Measurements from ENCODE around the gene C6orf89.
A peak's percentile ranks its signal among the peaks of the same experiment; 100 is the strongest.

C6orf89 gene

DNA sequence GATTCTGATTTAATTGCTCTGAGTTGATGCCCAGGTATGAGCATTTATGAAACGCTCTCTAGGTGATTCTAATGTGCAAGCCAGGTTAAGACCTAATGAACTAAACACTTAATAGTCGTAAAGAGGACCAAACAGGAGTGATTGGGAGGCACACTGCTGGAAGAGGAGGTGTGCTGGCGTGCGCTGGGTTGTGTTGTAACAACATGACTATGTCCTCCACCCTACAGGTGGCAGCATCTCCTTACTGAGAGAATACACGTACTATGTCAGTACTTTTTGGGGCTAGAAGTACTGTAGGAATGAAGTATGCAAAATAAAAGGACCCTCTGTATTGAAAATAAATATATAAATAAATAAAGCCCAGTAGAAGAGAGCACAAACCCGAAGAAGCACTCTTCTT lies 11.9 kb downstream of the C6orf89 start:
- no peak overlapping the region for H3K4me3 ChIP-seq (ENCODE audit: low read depth, low read length)
- DNase-seq (ENCODE audit: low read depth), result peak; percentile 71
- TF ChIP-seq, protein P1, sequence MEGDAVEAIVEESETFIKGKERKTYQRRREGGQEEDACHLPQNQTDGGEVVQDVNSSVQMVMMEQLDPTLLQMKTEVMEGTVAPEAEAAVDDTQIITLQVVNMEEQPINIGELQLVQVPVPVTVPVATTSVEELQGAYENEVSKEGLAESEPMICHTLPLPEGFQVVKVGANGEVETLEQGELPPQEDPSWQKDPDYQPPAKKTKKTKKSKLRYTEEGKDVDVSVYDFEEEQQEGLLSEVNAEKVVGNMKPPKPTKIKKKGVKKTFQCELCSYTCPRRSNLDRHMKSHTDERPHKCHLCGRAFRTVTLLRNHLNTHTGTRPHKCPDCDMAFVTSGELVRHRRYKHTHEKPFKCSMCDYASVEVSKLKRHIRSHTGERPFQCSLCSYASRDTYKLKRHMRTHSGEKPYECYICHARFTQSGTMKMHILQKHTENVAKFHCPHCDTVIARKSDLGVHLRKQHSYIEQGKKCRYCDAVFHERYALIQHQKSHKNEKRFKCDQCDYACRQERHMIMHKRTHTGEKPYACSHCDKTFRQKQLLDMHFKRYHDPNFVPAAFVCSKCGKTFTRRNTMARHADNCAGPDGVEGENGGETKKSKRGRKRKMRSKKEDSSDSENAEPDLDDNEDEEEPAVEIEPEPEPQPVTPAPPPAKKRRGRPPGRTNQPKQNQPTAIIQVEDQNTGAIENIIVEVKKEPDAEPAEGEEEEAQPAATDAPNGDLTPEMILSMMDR (conservative IDR thresholded peaks at IDR 0.05; ENCODE audit: low read depth, low read length), result peak; percentile 60

DNA sequence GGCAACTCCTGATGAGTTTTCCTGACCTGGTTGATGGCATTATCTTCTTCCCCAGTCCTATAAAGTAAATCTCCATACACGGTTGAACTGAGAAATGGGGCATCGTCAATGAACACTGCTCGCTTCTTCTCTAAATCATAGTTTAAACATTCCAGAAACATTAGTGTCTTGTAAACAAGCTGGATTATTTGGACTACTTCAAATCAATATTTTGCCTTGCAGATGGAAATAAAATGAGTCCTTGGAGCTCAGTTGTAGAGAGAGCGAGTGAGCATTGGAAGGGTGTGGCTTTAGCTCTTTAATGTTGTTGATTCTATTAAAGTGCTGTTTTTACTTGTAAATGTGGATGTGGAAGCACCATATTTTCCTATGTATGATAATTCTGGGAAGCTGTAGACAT lies 18.4 kb downstream of the C6orf89 start:
- DNase-seq (ENCODE audit: low read depth), result no peak
- TF ChIP-seq, protein P1 (conservative IDR thresholded peaks at IDR 0.05; ENCODE audit: low read depth, low read length), result no peak
- no peak overlapping the region for H3K4me3 ChIP-seq (ENCODE audit: low read depth, low read length)

DNA sequence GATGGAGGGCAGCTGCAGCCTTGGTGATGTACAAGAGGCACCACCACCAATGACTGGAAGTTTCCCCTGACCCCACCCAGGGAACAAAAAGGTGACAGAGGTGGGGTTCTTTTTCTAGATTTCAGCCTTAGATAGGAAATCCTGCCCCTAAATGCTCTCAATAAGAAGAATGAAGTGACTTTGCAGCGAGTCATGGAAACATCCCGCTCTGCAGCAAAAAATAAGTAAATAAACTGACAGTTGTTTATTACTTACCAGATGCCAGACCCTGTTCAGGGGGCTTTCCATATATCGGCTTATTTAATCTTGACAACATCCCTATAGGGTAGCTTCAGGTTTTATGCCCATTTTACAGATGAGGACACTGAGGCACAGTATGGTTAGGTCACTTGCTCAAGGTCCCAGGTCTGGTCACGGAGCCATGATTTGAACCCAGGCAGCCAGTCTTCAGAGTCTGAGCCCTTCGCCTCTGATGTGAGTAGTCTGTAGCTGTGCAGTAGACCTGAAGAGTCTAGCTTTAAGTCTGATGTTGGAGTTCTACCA lies 19.2 kb downstream of the C6orf89 start:
- no peak overlapping the region for H3K4me3 ChIP-seq (ENCODE audit: low read depth, low read length)
- TF ChIP-seq, protein P1 (conservative IDR thresholded peaks at IDR 0.05; ENCODE audit: low read depth, low read length), result no peak
- DNase-seq (ENCODE audit: low read depth), result no peak

DNA sequence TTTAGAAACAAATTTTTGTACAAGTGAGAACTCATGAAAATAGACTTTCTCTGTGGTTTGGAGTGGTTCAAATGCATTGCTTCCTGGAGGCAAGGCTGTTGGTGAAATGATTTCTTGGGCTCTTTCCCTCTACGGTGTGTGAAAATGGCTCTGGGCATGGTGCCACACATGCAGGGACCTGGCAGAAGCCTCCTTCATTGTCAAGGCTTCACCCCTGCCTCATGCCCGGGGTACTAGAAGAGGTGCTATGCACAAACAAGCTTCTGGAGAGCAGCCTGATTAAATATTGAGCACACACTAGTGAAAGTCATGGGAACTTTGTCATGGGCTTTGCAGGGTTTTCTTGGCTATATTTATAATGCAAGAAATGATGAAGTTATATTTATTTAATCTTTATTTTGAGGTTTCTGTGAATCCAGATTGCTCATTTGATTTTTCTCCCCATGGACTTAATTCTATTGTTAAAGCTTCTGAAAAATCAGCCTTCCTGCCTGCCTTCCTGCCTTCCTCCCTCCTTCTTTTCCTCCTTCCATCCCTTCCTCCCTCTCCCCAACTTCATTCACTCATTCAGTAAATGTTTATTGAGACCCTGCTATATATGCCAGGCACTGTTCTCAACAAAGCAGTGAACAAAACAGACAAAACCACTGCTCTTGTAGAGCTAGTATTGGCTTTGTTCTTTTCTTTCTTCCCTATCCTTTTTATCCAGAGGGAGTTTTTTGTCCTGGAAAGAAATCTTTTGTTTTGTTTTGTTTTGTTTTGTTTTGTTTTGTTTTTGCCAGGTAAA lies 21.0 kb downstream of the C6orf89 start:
- DNase-seq (ENCODE audit: low read depth), result no peak
- H3K4me3 ChIP-seq (ENCODE audit: low read depth, low read length), result no peak overlapping the region

DNA sequence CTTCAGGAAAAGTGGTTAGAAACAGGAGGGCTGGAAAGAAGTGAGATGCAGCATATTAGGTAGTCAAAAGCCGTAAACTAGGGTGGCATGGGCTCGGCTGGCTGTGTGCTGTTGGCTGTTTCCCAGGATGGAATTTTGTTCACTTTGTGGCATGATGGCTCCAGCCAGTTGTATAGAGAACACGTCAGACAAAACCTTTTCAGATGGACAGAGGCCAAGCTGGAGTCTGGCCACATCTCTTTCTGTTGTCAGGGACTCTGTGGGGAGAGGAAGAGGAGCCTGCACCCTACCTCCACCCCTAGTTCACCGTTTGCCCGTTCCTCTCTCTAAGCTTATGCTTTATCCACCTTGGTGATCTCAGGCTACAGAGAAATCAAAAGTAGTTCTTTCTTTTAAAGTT lies 22.0 kb downstream of the C6orf89 start:
- DNase-seq (ENCODE audit: low read depth), result peak; percentile 51
- H3K4me3 ChIP-seq (ENCODE audit: low read depth, low read length), result no peak overlapping the region
- TF ChIP-seq, protein P1 (conservative IDR thresholded peaks at IDR 0.05; ENCODE audit: low read depth, low read length), result no peak

More for the DNA sequence above, 21.0 kb downstream of the C6orf89 start:
- TF ChIP-seq, protein P1 (conservative IDR thresholded peaks at IDR 0.05; ENCODE audit: low read depth, low read length), result no peak

DNA sequence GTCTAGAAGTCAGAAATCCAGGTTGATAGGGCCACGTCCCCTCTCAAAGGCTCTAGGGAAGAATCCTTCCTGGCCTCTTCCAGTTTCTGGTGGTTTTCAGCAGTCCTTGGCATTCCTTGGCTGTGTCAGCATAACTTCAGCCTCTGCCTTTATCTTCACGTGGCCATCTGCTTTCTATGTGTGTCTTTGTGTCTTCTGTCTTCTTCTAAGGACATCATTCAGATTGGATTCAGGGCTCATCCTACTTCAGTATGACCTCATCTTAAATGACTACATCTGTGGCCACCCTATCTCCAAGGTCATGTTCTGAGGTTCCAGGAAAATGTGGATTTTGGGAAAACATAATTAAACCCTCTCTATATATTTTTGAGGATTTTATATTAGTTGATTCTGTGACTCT lies 23.0 kb downstream of the C6orf89 start:
- TF ChIP-seq, protein P1 (conservative IDR thresholded peaks at IDR 0.05; ENCODE audit: low read depth, low read length), result no peak
- no peak overlapping the region for H3K4me3 ChIP-seq (ENCODE audit: low read depth, low read length)
- DNase-seq (ENCODE audit: low read depth), result no peak

DNA sequence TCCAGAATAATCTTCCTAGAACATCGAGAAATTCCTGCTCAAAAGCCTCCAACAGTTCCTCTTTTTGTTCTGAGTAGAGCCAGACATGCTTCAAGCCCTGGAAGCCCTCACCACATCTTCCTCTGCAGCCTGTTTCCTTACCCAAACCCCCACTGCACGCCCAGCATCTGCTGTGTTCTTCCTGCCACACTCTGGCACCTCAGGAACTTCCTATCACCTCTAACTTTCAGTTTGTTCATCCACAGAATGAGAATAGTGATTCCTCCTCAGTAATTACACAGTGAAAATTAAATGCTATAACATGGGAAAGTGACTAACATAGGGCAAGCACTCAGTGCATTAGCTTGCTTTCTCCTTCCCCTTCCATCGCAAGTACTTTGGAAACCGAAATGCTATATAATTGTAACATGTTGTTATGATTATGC lies 26.3 kb downstream of the C6orf89 start:
- TF ChIP-seq, protein P1 (conservative IDR thresholded peaks at IDR 0.05; ENCODE audit: low read depth, low read length), result no peak
- H3K4me3 ChIP-seq (ENCODE audit: low read depth, low read length), result no peak overlapping the region
- no peak for DNase-seq (ENCODE audit: low read depth)
